ENCODE data around the gene CDKN2AIP. TPM values are rescaled to one million over a fixed set of nuclear protein-coding genes. Genes with fewer than 3 reads are reported as not detected.
"Not testable (repeated sequence)": the region's sequence is repeated elsewhere in the genome, so short reads cannot be mapped to it uniquely, and the experiment has no call there.

CDKN2AIP gene
- total and polyA plus RNA-seq, 9 donors = 11.1 to 23.2 (median 18.7) TPM

- peaks cover 12% of the 10 kb centered on the region for H3K4me1 ChIP-seq (ENCODE audit: control insufficient read depth, insufficient read depth, low read length)
- H3K4me3 ChIP-seq (ENCODE audit: low read length) = peak overlapping the region; percentile 92
- DNase-seq = no peak
- H3K9me3 ChIP-seq (replicated peaks; ENCODE audit: control insufficient read depth, low read depth, low read length) = no peaks in the 10 kb centered on the region
- peaks cover 14% of the 10 kb centered on the region for H3K36me3 ChIP-seq (ENCODE audit: control insufficient read depth, insufficient read depth, low read length)
- under 1% methylated on average over 27 of the region's 30 CpGs for WGBS (ENCODE audit: insufficient coverage)
- H3K27me3 ChIP-seq (ENCODE audit: control insufficient read depth, insufficient read depth, low read length) = no peaks in the 10 kb centered on the region
- peak overlapping the region; percentile 98 for H3K27ac ChIP-seq (ENCODE audit: low read length)
Measured at GRCh38 chr4:183443655-183444213, 702 bp upstream of the CDKN2AIP start.

GRCh38 chr4:183445097-183445428 is 627 bp downstream of the CDKN2AIP start:
- 0% methylated on average over 14 of the region's 26 CpGs for WGBS (ENCODE audit: insufficient coverage)
- Histone ChIP-seq H3K36me3 (ENCODE audit: control insufficient read depth, insufficient read depth, low read length) (peaks cover 18% of the 10 kb centered on the region), H3K4me3 (ENCODE audit: low read length) (peak overlapping the region; percentile 92), H3K4me1 (ENCODE audit: control insufficient read depth, insufficient read depth, low read length) (peaks cover 12% of the 10 kb centered on the region), H3K27ac (ENCODE audit: low read length) (peak overlapping the region; percentile 98), H3K27me3 (ENCODE audit: control insufficient read depth, insufficient read depth, low read length) (no peaks in the 10 kb centered on the region), H3K9me3 (replicated peaks; ENCODE audit: control insufficient read depth, low read depth, low read length) (no peaks in the 10 kb centered on the region)
- no peak for DNase-seq

GRCh38 chr4:183447646-183448045 is 3.2 kb downstream of the CDKN2AIP start:
- H3K9me3 ChIP-seq (replicated peaks; ENCODE audit: control insufficient read depth, low read depth, low read length) = no peaks in the 10 kb centered on the region
- H3K27me3 ChIP-seq (ENCODE audit: control insufficient read depth, insufficient read depth, low read length) = no peaks in the 10 kb centered on the region
- no peak overlapping the region for H3K4me3 ChIP-seq (ENCODE audit: low read length)
- no peak overlapping the region for H3K27ac ChIP-seq (ENCODE audit: low read length)
- no peak for DNase-seq
- no CpG with 5 or more reads among the region's 5 CpGs for WGBS (ENCODE audit: insufficient coverage)
- peaks cover 20% of the 10 kb centered on the region for H3K36me3 ChIP-seq (ENCODE audit: control insufficient read depth, insufficient read depth, low read length)
- H3K4me1 ChIP-seq (ENCODE audit: control insufficient read depth, insufficient read depth, low read length) = peaks cover 12% of the 10 kb centered on the region

GRCh38 chr4:183448436-183448835 is 4.0 kb downstream of the CDKN2AIP start:
- Histone ChIP-seq H3K9me3 (replicated peaks; ENCODE audit: control insufficient read depth, low read depth, low read length) (no peaks in the 10 kb centered on the region), H3K4me3 (ENCODE audit: low read length) (no peak overlapping the region), H3K4me1 (ENCODE audit: control insufficient read depth, insufficient read depth, low read length) (peaks cover 10% of the 10 kb centered on the region), H3K36me3 (ENCODE audit: control insufficient read depth, insufficient read depth, low read length) (peaks cover 22% of the 10 kb centered on the region), H3K27me3 (ENCODE audit: control insufficient read depth, insufficient read depth, low read length) (no peaks in the 10 kb centered on the region), H3K27ac (ENCODE audit: low read length) (no peak overlapping the region)
- WGBS (ENCODE audit: insufficient coverage) = no CpG with 5 or more reads among the region's 3 CpGs
- no peak for DNase-seq

GRCh38 chr4:183449193-183449882 is 4.9 kb downstream of the CDKN2AIP start:
- 83% methylated on average over 1 of the region's 5 CpGs for WGBS (ENCODE audit: insufficient coverage)
- Histone ChIP-seq H3K4me1 (ENCODE audit: control insufficient read depth, insufficient read depth, low read length) (peaks cover 8% of the 10 kb centered on the region), H3K9me3 (replicated peaks; ENCODE audit: control insufficient read depth, low read depth, low read length) (no peaks in the 10 kb centered on the region), H3K27ac (ENCODE audit: low read length) (no peak overlapping the region), H3K36me3 (ENCODE audit: control insufficient read depth, insufficient read depth, low read length) (peaks cover 24% of the 10 kb centered on the region), H3K4me3 (ENCODE audit: low read length) (no peak overlapping the region), H3K27me3 (ENCODE audit: control insufficient read depth, insufficient read depth, low read length) (no peaks in the 10 kb centered on the region)
- DNase-seq = no peak

GRCh38 chr4:183450108-183450507 is 5.7 kb downstream of the CDKN2AIP start:
- H3K4me1 ChIP-seq (ENCODE audit: control insufficient read depth, insufficient read depth, low read length) = peaks cover 8% of the 10 kb centered on the region
- no peaks in the 10 kb centered on the region for H3K9me3 ChIP-seq (replicated peaks; ENCODE audit: control insufficient read depth, low read depth, low read length)
- DNase-seq = no peak
- H3K27ac ChIP-seq (ENCODE audit: low read length) = no peak overlapping the region
- H3K4me3 ChIP-seq (ENCODE audit: low read length) = no peak overlapping the region
- no peaks in the 10 kb centered on the region for H3K27me3 ChIP-seq (ENCODE audit: control insufficient read depth, insufficient read depth, low read length)
- peaks cover 24% of the 10 kb centered on the region for H3K36me3 ChIP-seq (ENCODE audit: control insufficient read depth, insufficient read depth, low read length)
- no CpG with 5 or more reads among the region's 1 CpG for WGBS (ENCODE audit: insufficient coverage)

- no peak overlapping the region for H3K4me3 ChIP-seq (ENCODE audit: low read length)
- no peaks in the 10 kb centered on the region for H3K27me3 ChIP-seq (ENCODE audit: control insufficient read depth, insufficient read depth, low read length)
- no peak overlapping the region for H3K27ac ChIP-seq (ENCODE audit: low read length)
- 79% methylated on average over 5 of the region's 7 CpGs for WGBS (ENCODE audit: insufficient coverage)
- no peaks in the 10 kb centered on the region for H3K4me1 ChIP-seq (ENCODE audit: control insufficient read depth, insufficient read depth, low read length)
- H3K36me3 ChIP-seq (ENCODE audit: control insufficient read depth, insufficient read depth, low read length) = peaks cover 10% of the 10 kb centered on the region
- DNase-seq = no peak
- no peaks in the 10 kb centered on the region for H3K9me3 ChIP-seq (replicated peaks; ENCODE audit: control insufficient read depth, low read depth, low read length)
Measured at GRCh38 chr4:183455431-183456195, 11.2 kb downstream of the CDKN2AIP start.

- Histone ChIP-seq H3K4me3 (ENCODE audit: low read length) (no peak overlapping the region), H3K27ac (ENCODE audit: low read length) (no peak overlapping the region), H3K36me3 (ENCODE audit: control insufficient read depth, insufficient read depth, low read length) (peaks cover 8% of the 10 kb centered on the region), H3K4me1 (ENCODE audit: control insufficient read depth, insufficient read depth, low read length) (no peaks in the 10 kb centered on the region), H3K27me3 (ENCODE audit: control insufficient read depth, insufficient read depth, low read length) (no peaks in the 10 kb centered on the region), H3K9me3 (replicated peaks; ENCODE audit: control insufficient read depth, low read depth, low read length) (no peaks in the 10 kb centered on the region)
- no peak for DNase-seq
- 50% methylated on average over 2 of the region's 5 CpGs for WGBS (ENCODE audit: insufficient coverage)
Measured at GRCh38 chr4:183458005-183458404, 13.6 kb downstream of the CDKN2AIP start.

- H3K27ac ChIP-seq (ENCODE audit: low read length); DNase-seq: not testable (repeated sequence)
- 79% methylated on average over 6 of the region's 11 CpGs for WGBS (ENCODE audit: insufficient coverage)
Measured at GRCh38 chr4:183463903-183464619, 19.6 kb downstream of the CDKN2AIP start.

GRCh38 chr4:183465879-183466278 is 21.4 kb downstream of the CDKN2AIP start:
- no CpG with 5 or more reads among the region's 5 CpGs for WGBS (ENCODE audit: insufficient coverage)
- not testable (repeated sequence) for H3K4me3 ChIP-seq (ENCODE audit: low read length); H3K27ac ChIP-seq (ENCODE audit: low read length); DNase-seq; H3K36me3 ChIP-seq (ENCODE audit: control insufficient read depth, insufficient read depth, low read length); H3K4me1 ChIP-seq (ENCODE audit: control insufficient read depth, insufficient read depth, low read length); H3K27me3 ChIP-seq (ENCODE audit: control insufficient read depth, insufficient read depth, low read length); H3K9me3 ChIP-seq (replicated peaks; ENCODE audit: control insufficient read depth, low read depth, low read length)

More at GRCh38 chr4:183463903-183464619, 19.6 kb downstream of the CDKN2AIP start:
- H3K4me1 ChIP-seq (ENCODE audit: control insufficient read depth, insufficient read depth, low read length); H3K36me3 ChIP-seq (ENCODE audit: control insufficient read depth, insufficient read depth, low read length); H3K9me3 ChIP-seq (replicated peaks; ENCODE audit: control insufficient read depth, low read depth, low read length); H3K4me3 ChIP-seq (ENCODE audit: low read length); H3K27me3 ChIP-seq (ENCODE audit: control insufficient read depth, insufficient read depth, low read length): not testable (repeated sequence)
